Brain microvascular endothelial cell (primary cell): Measurements from ENCODE around the gene MPI.
"Not testable (repeated sequence)": the region's sequence is repeated elsewhere in the genome, so short reads cannot be mapped to it uniquely, and the experiment has no call there.

Experiments used
- DNase-seq: peaks from one replicate; pipeline ENCODE4 v3.0.0-alpha.2; 2020
- H3K27ac ChIP-seq: fragments of 250-450 bp; sonication (Bioruptor Pico); 2 replicates; pipeline ENCODE4 v1.5.1; 2020; ENCODE audit warnings: mild to moderate bottlenecking, moderate library complexity
- H3K27me3 ChIP-seq: fragments of 250-450 bp; sonication (Bioruptor Pico); replicated peaks from 2 replicates; pipeline ENCODE4 v1.5.1; 2020; ENCODE audit warnings: mild to moderate bottlenecking
- H3K36me3 ChIP-seq: fragments of 250-450 bp; sonication (Bioruptor Pico); replicated peaks from 2 replicates; pipeline ENCODE4 v1.5.1; 2020; ENCODE audit warnings: mild to moderate bottlenecking
- H3K4me3 ChIP-seq: 2 replicates; pipeline ENCODE4 v1.5.1; 2011; ENCODE audit warnings: low read depth, mild to moderate bottlenecking, control low read depth, low read length, moderate library complexity
- CTCF ChIP-seq: IDR thresholded peaks from 2 replicates; pipeline ENCODE4 v1.5.1; 2011; ENCODE audit warnings: low read depth, mild to moderate bottlenecking, moderate library complexity, low read length, control low read depth, inconsistent platforms; ENCODE audit errors: missing control alignments
- in situ Hi-C: cut with HindIII; loops from 2 replicates; pipeline ENCODE4 v1.10.0; 2017; ENCODE audit warnings: low sequenced_read_pairs, low pct_ligation_motif_present

Gene MPI

GRCh38 chr15:74882528-74882927 is 7.3 kb upstream of the MPI start:
- in situ Hi-C loops = no loop called here
- H3K36me3 ChIP-seq = no peaks in the 10 kb centered on the region
- no peak overlapping the region for H3K4me3 ChIP-seq
- no peak for TF ChIP-seq CTCF
- H3K27me3 ChIP-seq = no peaks in the 10 kb centered on the region
- no peak overlapping the region for H3K27ac ChIP-seq
- DNase-seq = no peak

- TF ChIP-seq CTCF = no peak
- H3K36me3 ChIP-seq = no peaks in the 10 kb centered on the region
- H3K27me3 ChIP-seq = no peaks in the 10 kb centered on the region
- H3K27ac ChIP-seq = no peak overlapping the region
- H3K4me3 ChIP-seq = no peak overlapping the region
- DNase-seq = no peak
- in situ Hi-C loops = no loop called here
Measured at GRCh38 chr15:74884428-74885223, 5.2 kb upstream of the MPI start.

GRCh38 chr15:74885461-74885860 is 4.4 kb upstream of the MPI start:
- TF ChIP-seq CTCF = no peak
- no peak overlapping the region for H3K27ac ChIP-seq
- in situ Hi-C loops = no loop called here
- no peaks in the 10 kb centered on the region for H3K27me3 ChIP-seq
- H3K4me3 ChIP-seq = no peak overlapping the region
- DNase-seq = no peak
- no peaks in the 10 kb centered on the region for H3K36me3 ChIP-seq

GRCh38 chr15:74887537-74888193 is 2.2 kb upstream of the MPI start:
- H3K27ac ChIP-seq, in situ Hi-C loops, H3K27me3 ChIP-seq, DNase-seq, H3K4me3 ChIP-seq, H3K36me3 ChIP-seq: not testable (repeated sequence)

GRCh38 chr15:74888716-74889115 is 1.1 kb upstream of the MPI start:
- Histone ChIP-seq H3K36me3 (peaks cover 17% of the 10 kb centered on the region), H3K27me3 (no peaks in the 10 kb centered on the region), H3K4me3 (no peak overlapping the region), H3K27ac (no peak overlapping the region)
- no peak for TF ChIP-seq CTCF
- DNase-seq = no peak
- in situ Hi-C loops = no loop called here

GRCh38 chr15:74889390-74889882 is 406 bp upstream of the MPI start:
- Histone ChIP-seq H3K27me3 (no peaks in the 10 kb centered on the region), H3K4me3 (peak overlapping the region; percentile 99), H3K36me3 (peaks cover 17% of the 10 kb centered on the region), H3K27ac (no peak overlapping the region)
- in situ Hi-C loops = no loop called here
- peak; percentile 29 for DNase-seq
- TF ChIP-seq CTCF = no peak
